CD4-positive, alpha-beta T cell treated with Interleukin-4 for 4 hours (primary cell): ENCODE measurements around the gene DST.
A peak's percentile ranks its signal among the peaks of the same experiment; 100 is the strongest.

Experiments used
- DNase-seq: peaks from one replicate; pipeline ENCODE4 v3.0.0-alpha.2; 2020

DST gene

GRCh38 chr6:56618050-56618449 is 24.6 kb downstream of the DST start:
- DNase-seq, result no peak

- no peak for DNase-seq
Measured at GRCh38 chr6:56616967-56617366, 25.7 kb downstream of the DST start.

DNA sequence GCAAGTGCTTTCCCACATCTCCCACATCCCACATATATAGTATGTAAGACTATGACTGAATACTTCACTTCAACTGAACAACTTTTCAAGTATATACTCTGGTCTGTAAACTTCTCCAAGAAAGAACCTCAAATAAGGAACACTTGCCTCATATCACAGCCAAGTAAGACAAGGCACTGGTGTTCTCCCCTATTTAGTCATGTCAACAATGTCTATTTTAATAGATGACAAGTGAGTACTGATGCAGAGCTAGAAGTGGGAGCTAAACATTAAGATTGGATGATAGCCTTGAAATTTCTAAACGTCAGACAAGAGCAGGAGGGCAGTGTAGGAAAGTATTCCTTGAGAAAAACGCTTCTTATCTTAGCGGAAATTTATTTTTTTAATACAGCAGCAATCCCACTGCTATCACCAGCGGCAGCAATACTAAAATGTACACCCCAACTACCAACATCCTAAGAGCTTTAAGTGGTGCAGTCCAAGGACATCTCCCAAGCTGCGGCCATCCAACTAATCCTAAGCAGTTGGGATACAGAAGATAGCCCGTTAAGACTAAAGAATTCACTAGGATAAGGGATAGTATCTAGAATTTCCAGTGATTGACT is 29.3 kb downstream of the DST start:
- no peak for DNase-seq

DNA sequence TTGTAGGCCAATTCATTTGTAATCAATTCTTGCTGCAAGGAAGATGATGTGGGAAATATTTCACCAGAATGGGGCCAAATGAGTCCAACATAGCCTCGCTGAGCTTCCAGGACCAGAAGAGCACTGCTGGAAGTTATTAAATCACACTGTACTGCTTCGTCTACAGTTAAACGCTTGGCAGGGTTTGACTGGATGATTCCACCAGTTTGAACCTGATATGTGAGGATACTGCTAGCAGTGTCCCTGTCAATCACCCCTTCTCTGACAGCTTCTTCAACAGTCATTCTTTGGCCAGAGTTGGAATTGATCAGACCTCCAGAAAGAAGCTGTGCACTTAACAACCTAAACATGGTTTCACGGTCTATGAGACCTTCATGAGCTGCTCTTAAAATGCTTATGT is 34.4 kb downstream of the DST start:
- DNase-seq, result no peak

DNA sequence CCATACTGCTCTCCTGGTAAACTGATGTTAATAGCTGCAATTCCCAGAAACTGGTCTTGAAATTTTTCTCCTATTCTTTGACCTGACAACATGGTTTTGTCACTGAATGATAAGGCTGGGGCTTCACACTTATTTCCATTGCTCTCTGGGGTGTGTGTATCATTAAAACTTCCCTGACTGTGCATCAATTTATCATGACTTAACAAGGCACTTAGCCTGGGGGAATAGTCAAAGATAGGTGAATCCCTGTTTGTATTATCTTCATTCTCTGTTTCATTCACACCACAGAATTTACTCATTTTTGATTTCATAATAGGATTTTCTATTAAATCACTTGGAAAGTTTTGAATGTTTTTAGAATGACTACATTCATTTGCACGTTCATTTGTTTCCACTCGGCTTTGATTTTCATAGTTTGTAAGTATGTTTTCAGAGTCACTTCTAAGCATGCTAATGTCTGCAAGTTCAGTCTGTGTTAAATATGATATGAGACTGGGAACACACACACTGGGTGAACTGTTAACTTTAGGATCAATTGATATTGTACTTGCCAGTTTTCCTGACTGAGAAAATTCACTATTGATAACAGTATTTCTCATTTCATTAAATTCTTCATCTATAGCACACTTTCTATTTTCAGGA is 35.5 kb downstream of the DST start:
- DNase-seq, result no peak

GRCh38 chr6:56605435-56605834 is 37.3 kb downstream of the DST start:
- DNase-seq, result no peak

DNA sequence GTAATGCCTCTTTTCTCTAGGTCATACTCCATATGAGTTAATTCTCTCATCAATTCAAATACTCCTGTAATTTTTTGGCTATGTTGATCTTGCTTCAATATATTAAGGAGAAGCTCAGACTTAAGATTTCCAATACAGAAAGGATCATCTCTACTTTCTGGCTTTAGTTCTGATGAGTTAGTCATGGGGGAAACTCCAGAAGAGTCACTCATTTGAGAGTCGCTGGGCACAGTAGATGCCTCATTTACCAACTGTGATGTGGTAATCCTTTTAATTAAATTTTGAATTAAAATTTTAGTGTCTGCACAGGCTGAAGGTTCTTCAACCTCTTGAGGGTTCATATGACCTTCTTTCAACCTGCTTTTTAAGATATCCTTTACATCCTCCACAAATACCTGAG is 38.5 kb downstream of the DST start:
- no peak for DNase-seq

- DNase-seq, result no peak
Measured at GRCh38 chr6:56601390-56601789, 41.3 kb downstream of the DST start.

GRCh38 chr6:56595490-56596122 is 47.1 kb downstream of the DST start:
- DNase-seq, result peak; percentile 46

GRCh38 chr6:56594699-56595098 is 48.0 kb downstream of the DST start:
- DNase-seq, result peak; percentile 3

DNA sequence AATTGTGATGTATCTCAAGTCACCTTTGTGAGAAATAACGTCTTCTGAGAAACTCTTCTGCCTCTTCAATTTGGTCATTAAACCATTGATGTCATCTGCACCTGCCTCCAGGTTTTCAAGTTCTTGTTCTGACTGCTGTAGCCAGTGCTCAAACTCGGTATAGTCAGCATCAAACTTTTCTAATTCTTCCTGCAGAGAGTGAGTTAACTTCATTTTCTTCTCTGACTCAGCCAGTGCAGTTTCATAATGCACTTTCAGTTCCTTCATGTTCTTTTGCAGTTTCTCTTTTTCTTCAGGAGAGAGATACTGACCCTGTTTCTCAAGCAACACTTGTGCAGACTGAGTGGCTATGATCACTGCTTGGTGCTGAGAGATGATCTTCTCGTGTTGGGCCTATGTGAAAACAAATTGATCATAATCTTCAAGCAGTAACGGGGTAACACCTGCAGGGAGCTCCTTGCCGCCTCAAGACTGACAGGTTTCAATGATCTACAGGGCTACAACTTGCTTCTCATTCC is 48.8 kb downstream of the DST start:
- peak; percentile 6 for DNase-seq

DNA sequence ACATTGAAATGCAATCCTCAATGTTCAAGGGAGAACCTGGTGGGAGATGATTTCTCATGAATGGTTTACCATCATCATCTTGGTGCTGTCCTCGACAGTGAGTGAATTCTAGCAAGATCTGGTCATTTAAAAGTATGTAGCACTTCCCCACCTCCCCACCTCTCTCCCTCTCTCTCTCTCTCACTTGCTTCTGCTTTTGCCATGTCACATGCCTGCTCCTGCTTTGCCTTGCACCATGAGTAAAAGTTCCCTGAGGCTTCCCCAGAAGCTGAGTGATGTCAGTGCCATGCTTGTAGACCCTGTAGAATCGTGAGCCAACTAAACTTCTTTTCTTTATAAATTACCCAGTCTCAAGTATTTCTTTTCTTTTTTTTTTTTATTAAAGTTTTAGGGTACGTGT is 60.5 kb downstream of the DST start:
- no peak for DNase-seq

DNA sequence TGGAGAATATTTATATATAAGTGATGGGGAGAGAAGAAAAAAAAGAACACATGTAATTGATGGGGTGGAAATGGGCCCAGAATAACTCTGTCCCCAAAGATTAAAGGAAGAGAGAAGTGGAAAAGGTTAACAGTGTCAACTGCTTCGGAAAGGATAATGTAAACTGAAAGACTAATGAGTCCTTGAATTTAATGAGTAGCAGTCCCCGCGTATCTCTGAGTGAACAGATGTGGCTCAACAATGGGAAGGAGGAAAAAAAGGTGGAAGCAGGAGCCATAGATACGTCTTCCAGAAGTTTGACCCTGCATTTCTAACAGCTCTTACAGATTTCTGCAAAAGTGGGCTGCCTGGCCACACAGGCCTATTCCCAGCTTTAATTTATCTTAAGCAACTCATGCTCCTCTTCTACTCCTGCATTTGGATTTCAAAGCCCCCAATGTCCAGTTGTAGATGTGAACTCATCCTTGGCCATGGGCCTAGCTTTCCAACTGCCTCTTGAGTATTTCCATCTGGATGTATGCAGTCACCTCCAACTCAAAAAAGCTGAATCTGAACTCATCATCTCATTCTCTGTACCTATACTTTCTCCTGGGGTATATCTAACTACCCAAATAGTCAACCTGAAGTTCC is 61.3 kb downstream of the DST start:
- no peak for DNase-seq

DNA sequence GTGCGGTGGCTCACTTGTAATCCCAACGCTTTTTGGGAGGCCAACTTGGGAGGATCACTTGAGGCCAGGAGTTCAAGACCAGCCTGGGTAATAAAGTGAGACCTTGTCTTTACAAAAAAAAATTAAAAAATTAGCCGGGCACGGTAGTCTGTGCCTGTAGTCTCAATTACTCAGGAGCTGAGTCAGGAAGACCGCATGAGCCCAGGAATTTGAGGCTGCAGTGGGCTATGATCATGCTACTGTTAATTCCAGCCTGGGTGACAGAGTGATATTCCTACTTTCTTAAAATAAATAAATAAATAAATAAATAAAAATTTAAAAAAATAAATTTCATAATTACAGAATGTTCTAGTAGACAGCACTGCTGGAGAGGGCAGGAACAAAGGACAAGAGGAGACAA is 62.4 kb downstream of the DST start:
- DNase-seq, result no peak

- DNase-seq, result no peak
Measured at GRCh38 chr6:56579155-56579851, 63.4 kb downstream of the DST start.

GRCh38 chr6:56575736-56576135 is 67.0 kb downstream of the DST start:
- no peak for DNase-seq

- DNase-seq, result no peak
Measured at GRCh38 chr6:56574292-56574691, 68.4 kb downstream of the DST start.

- no peak for DNase-seq
Measured at GRCh38 chr6:56573624-56574023, 69.1 kb downstream of the DST start.

DNA sequence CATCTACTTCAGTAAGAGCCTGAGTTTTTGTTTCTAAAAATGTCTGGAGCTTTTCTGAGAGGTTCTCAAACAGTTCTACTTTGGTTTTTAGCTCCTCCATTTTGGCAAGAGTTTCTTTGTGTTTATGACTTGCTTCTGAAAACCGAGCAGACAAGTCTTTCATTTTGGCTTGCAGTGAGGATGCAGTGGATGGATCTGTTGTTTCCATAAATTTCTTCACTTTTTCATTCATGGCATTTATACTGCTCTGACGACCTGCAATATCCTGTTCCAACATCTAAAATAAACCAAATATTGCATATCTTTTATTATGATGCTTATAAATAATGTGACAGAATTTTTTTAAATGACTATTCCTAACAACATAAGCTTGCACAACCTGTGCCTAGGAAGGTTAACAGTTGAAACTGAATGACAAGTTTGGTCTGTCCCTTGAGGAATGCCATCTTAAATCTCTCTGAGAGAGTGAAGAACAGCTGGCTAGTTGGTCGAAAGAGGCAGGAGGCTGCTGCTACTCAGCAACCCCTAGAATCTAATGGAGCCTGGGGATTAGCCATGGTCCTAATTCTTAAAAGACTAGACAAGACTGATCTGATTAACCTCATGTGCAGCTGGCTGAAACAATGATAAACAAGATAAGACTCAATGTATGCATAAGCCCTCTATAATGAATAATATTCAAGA is 69.8 kb downstream of the DST start:
- DNase-seq, result no peak

- DNase-seq, result no peak
Measured at GRCh38 chr6:56571605-56572004, 71.1 kb downstream of the DST start.

DNA sequence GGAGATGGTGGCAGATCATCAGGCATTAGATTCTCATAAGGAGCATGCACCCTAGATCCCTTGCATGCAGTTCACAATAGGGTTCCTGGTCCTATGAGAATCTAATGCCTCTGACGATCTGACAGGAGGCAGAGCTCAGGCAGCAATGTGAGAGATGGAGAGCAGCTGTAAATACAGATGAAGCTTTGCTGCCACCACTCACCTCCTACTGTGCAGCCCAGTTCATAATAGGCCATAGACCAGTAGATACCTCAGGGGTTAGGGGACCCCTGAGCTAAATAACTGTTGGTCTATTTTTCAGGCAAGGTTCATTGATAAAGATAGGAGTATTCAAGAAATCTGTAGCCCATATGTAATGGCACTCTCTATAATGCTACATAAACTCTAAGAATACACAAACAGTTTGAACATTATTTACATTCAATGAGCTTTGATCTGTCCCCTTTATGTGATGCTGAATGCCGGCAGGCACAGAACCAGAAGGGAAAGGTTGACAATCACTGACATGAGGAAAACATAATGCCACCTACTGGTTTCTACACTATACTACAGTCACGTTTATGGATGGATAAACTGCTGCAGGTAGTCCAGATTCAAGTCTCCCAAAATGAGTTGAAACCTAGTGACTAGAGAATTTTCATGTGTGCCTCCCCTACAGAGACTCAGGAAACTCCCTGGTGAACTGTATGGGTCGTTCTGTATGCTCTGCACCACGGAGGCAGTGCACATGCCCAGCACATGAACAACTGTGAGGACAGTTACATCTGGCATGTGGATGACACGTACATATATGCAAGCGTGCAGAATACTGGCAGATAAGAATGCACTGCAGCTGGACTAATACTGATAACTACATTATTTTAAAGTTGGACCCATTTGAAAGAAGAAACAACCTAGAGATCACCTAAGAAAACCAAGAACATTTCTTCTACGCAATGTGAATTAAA is 72.0 kb downstream of the DST start:
- DNase-seq, result peak; percentile 16

DNA sequence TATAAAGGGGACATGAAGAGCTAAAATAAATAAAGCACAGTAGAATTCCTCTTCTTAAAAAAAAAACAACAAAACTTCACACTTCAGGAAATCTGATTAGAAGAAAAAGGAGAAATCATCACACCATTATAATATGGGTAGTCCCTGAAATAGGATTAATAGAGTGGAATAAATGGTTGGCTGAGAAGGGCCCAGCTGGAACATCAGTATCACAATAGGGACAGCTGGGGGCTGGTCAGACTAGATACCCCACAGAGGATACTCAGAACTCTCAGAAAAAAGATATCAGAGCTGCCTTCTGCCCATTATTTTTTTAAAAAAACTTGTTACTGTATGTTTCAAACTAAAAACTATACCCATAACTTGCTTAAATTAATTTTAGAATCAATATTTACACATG is 75.2 kb downstream of the DST start:
- DNase-seq, result no peak
